Left forelimb (tissue), 1 donor: ENCODE measurements around the gene HNF1B.

Experiments used
- DNase-seq: peaks from one replicate; pipeline ENCODE4 v3.0.0-alpha.2; 2018; ENCODE audit warnings: low spot score

Gene HNF1B

GRCh38 chr17:37761961-37762360, 17.1 kb upstream of the HNF1B start:
- no peak for DNase-seq

GRCh38 chr17:37761059-37761458, 16.2 kb upstream of the HNF1B start:
- DNase-seq, result no peak

GRCh38 chr17:37759014-37759637, 14.3 kb upstream of the HNF1B start:
- no peak for DNase-seq

GRCh38 chr17:37756051-37756450, 11.2 kb upstream of the HNF1B start:
- no peak for DNase-seq

GRCh38 chr17:37755455-37755854, 10.6 kb upstream of the HNF1B start:
- no peak for DNase-seq

- no peak for DNase-seq
Measured at GRCh38 chr17:37754363-37754762, 9.5 kb upstream of the HNF1B start.

- no peak for DNase-seq
Measured at GRCh38 chr17:37752482-37752881, 7.6 kb upstream of the HNF1B start.

- DNase-seq, result no peak
Measured at GRCh38 chr17:37750768-37751475, 6.1 kb upstream of the HNF1B start.

- no peak for DNase-seq
Measured at GRCh38 chr17:37750292-37750691, 5.4 kb upstream of the HNF1B start.

- DNase-seq, result no peak
Measured at GRCh38 chr17:37747222-37747621, 2.4 kb upstream of the HNF1B start.

GRCh38 chr17:37746617-37747016, 1.8 kb upstream of the HNF1B start:
- no peak for DNase-seq

GRCh38 chr17:37745801-37746426, 1.1 kb upstream of the HNF1B start:
- DNase-seq, result no peak

- no peak for DNase-seq
Measured at GRCh38 chr17:37744633-37744927, 279 bp downstream of the HNF1B start.

- DNase-seq, result no peak
Measured at GRCh38 chr17:37743875-37744632, 805 bp downstream of the HNF1B start.

- no peak for DNase-seq
Measured at GRCh38 chr17:37743612-37743874, 1.3 kb downstream of the HNF1B start.

- no peak for DNase-seq
Measured at GRCh38 chr17:37742762-37743611, 1.9 kb downstream of the HNF1B start.

GRCh38 chr17:37742116-37742761, 2.6 kb downstream of the HNF1B start:
- DNase-seq, result no peak

GRCh38 chr17:37741341-37742115, 3.3 kb downstream of the HNF1B start:
- no peak for DNase-seq

- no peak for DNase-seq
Measured at GRCh38 chr17:37740915-37741314, 3.9 kb downstream of the HNF1B start.

- no peak for DNase-seq
Measured at GRCh38 chr17:37737971-37738370, 6.9 kb downstream of the HNF1B start.

GRCh38 chr17:37737081-37737480, 7.8 kb downstream of the HNF1B start:
- no peak for DNase-seq
